Measurements from ENCODE around the gene CNTNAP2. TPM values are rescaled to one million over a fixed set of nuclear protein-coding genes. Genes with fewer than 3 reads are reported as not detected.

CNTNAP2 gene
- total and polyA plus RNA-seq, 2 of the 8 experiments (the other 6 are each of a cell fraction or from before 2014, with no cell fraction given) = 27.9 to 71.0 TPM

- TF ChIP-seq CTBP2 (IDR thresholded peaks at IDR 0.05; ENCODE audit: borderline replicate concordance, insufficient read depth, insufficient read length, low read length) (no peak), KDM5A (IDR thresholded peaks at IDR 0.05; ENCODE audit: low read length) (no peak), RBBP5 (IDR thresholded peaks at IDR 0.05; ENCODE audit: borderline replicate concordance, low read depth, low read length) (no peak), CHD1 (IDR thresholded peaks at IDR 0.05; ENCODE audit: low read depth, low read length) (no peak)
These were observed 2283.5 kb downstream of the CNTNAP2 start (continued) for GRCh38 chr7:148400101-148400500.
